ENCODE measurements around the gene PRKACG.

PRKACG gene

DNA sequence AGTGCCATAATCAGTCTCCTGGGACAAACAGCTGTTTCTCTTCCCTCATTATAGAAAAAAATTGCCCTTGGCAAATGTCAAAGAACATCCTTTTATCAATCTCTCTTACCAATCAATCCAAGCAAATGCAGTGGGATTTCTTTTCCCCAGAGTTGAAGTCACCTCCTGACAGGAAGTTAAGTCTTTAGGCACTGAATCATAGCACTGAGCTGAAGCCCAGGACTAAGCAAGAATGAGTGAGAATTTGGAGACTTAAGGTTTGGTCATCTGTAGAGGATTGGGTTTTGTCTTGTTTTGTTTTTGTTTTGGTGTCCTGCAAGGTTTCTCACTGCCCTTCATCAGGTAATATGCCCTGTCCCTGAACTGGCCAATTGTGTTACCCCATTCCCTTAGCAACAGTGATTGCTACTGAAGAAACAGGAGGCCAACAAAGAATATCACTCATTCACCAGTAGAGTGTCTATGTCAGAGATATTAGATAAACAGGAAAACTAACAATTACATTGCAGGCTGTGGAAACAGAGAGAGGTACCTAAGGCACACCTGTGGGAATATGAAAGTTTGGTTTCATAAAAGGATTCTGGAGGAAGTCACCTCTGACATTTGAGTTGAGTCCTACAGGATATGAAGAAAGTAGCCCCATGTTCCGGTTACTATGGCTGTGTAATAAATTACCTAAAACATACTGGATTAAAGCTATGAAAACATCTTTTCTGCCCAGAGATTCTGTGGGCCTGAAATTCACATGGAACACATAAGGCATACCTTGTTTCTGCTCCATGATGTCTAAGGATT is 17.1 kb upstream of the PRKACG start:
- Histone ChIP-seq H3K27ac (ENCODE audit: low read depth, low read length) (no peak overlapping the region), H3K36me3 (ENCODE audit: control insufficient read depth, low read length) (no peaks in the 10 kb centered on the region), H3K79me2 (ENCODE audit: control insufficient read depth, low read length) (peaks cover 2% of the 10 kb centered on the region), H3K9me2 (replicated peaks; ENCODE audit: control insufficient read depth, low read length) (no peaks in the 10 kb centered on the region), H3K9me3 (ENCODE audit: control insufficient read depth, insufficient read depth, low read length) (no peaks in the 10 kb centered on the region), H3K27me3 (ENCODE audit: control insufficient read depth, low read length) (no peaks in the 10 kb centered on the region), H3K4me1 (ENCODE audit: control insufficient read depth, low read length) (peaks cover 9% of the 10 kb centered on the region), H3F3A (ENCODE audit: control insufficient read depth, insufficient read depth) (no peaks in the 10 kb centered on the region; the same call in 1 of the 2 replicates), H3K4me3 (ENCODE audit: low read length) (no peak overlapping the region), H4K20me1 (ENCODE audit: control insufficient read depth, insufficient read depth, low read depth, low read length) (no peaks in the 10 kb centered on the region), H3K4me2 (ENCODE audit: low read length) (no peak overlapping the region)
- TF ChIP-seq EZH2phosphoT487 (IDR thresholded peaks at IDR 0.05; ENCODE audit: borderline replicate concordance, low read length) = no peak
- TF ChIP-seq, protein P1, sequence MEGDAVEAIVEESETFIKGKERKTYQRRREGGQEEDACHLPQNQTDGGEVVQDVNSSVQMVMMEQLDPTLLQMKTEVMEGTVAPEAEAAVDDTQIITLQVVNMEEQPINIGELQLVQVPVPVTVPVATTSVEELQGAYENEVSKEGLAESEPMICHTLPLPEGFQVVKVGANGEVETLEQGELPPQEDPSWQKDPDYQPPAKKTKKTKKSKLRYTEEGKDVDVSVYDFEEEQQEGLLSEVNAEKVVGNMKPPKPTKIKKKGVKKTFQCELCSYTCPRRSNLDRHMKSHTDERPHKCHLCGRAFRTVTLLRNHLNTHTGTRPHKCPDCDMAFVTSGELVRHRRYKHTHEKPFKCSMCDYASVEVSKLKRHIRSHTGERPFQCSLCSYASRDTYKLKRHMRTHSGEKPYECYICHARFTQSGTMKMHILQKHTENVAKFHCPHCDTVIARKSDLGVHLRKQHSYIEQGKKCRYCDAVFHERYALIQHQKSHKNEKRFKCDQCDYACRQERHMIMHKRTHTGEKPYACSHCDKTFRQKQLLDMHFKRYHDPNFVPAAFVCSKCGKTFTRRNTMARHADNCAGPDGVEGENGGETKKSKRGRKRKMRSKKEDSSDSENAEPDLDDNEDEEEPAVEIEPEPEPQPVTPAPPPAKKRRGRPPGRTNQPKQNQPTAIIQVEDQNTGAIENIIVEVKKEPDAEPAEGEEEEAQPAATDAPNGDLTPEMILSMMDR (IDR thresholded peaks at IDR 0.05; ENCODE audit: low read depth, low read length, poor library complexity, severe bottlenecking) = no peak

DNA sequence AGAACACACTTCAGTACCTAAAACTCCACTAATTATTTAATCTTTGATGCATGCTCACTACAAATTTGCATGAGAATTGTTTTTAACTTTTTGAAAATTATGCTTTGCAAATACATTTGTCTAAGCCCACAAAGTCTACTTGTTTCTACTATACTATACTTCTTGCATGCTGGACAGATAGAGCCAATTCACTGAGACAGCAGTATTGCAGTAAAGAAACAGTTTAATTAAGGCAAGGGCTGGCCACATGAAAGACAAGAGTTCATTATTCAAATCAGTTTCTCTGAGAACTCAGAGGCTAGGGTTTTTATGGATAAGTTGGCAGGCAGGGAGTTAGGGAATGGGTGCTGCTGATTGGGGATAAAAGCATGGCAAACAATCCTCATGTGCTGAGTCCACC is 15.6 kb upstream of the PRKACG start:
- Histone ChIP-seq H3K9me2 (replicated peaks; ENCODE audit: control insufficient read depth, low read length) (no peaks in the 10 kb centered on the region), H3K27me3 (ENCODE audit: control insufficient read depth, low read length) (no peaks in the 10 kb centered on the region), H3K36me3 (ENCODE audit: control insufficient read depth, low read length) (no peaks in the 10 kb centered on the region), H3F3A (ENCODE audit: control insufficient read depth, insufficient read depth) (no peaks in the 10 kb centered on the region; the same call in 1 of the 2 replicates), H3K79me2 (ENCODE audit: control insufficient read depth, low read length) (no peaks in the 10 kb centered on the region), H4K20me1 (ENCODE audit: control insufficient read depth, insufficient read depth, low read depth, low read length) (no peaks in the 10 kb centered on the region), H3K27ac (ENCODE audit: low read depth, low read length) (no peak overlapping the region), H3K4me1 (ENCODE audit: control insufficient read depth, low read length) (peaks cover 5% of the 10 kb centered on the region), H3K9me3 (ENCODE audit: control insufficient read depth, insufficient read depth, low read length) (no peaks in the 10 kb centered on the region), H3K4me2 (ENCODE audit: low read length) (no peak overlapping the region), H3K4me3 (ENCODE audit: low read length) (no peak overlapping the region)
- TF ChIP-seq EZH2phosphoT487 (IDR thresholded peaks at IDR 0.05; ENCODE audit: borderline replicate concordance, low read length) = no peak
- TF ChIP-seq, protein P1 (IDR thresholded peaks at IDR 0.05; ENCODE audit: low read depth, low read length, poor library complexity, severe bottlenecking) = no peak

DNA sequence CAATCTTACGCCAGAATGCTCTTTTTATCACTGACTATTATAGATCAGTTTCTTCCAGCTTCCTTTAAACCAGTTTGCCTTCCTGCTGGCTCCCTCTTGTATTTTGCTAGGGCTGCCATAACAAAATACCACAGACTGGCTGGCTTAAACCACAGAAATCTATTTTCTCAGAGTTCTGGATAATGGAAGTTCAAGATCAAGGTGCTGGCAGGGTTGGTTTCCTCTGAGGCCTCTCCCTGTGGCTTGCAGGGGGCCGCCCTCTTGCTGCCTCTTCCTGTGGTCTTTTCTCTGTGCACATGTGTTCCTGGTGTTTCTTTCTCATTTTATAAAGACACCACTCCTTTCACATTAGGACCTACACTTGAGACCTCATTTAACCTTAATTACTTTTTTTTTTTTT is 14.8 kb upstream of the PRKACG start:
- Histone ChIP-seq H3K9me2 (replicated peaks; ENCODE audit: control insufficient read depth, low read length) (no peaks in the 10 kb centered on the region), H3K27ac (ENCODE audit: low read depth, low read length) (no peak overlapping the region), H3K27me3 (ENCODE audit: control insufficient read depth, low read length) (no peaks in the 10 kb centered on the region), H3K4me2 (ENCODE audit: low read length) (no peak overlapping the region), H3K4me3 (ENCODE audit: low read length) (no peak overlapping the region), H3F3A (ENCODE audit: control insufficient read depth, insufficient read depth) (no peaks in the 10 kb centered on the region), H3K36me3 (ENCODE audit: control insufficient read depth, low read length) (no peaks in the 10 kb centered on the region), H3K9me3 (ENCODE audit: control insufficient read depth, insufficient read depth, low read length) (no peaks in the 10 kb centered on the region), H3K79me2 (ENCODE audit: control insufficient read depth, low read length) (no peaks in the 10 kb centered on the region), H3K4me1 (ENCODE audit: control insufficient read depth, low read length) (peaks cover 5% of the 10 kb centered on the region), H4K20me1 (ENCODE audit: control insufficient read depth, insufficient read depth, low read depth, low read length) (no peaks in the 10 kb centered on the region)
- TF ChIP-seq EZH2phosphoT487 (IDR thresholded peaks at IDR 0.05; ENCODE audit: borderline replicate concordance, low read length) = no peak
- TF ChIP-seq, protein P1 (IDR thresholded peaks at IDR 0.05; ENCODE audit: low read depth, low read length, poor library complexity, severe bottlenecking) = no peak

All from DOHH2 (cell line).